GM23338 (cell line): ENCODE measurements around the gene NDUFS2. TPM values are rescaled to one million over a fixed set of nuclear protein-coding genes. Genes with fewer than 3 reads are reported as not detected.

Source experiments
- ATAC-seq: fragments of 200-7000 bp; cut with Tn5 transposase; 3 replicates; pipeline ENCODE4 v1.9.1; 2020
- DNase-seq: peaks from one replicate; pipeline ENCODE4 v3.0.0-alpha.2; 2015; ENCODE audit warnings: low spot score
- H2AFZ ChIP-seq: fragments of 200-600 bp; sonication (generic); 2 replicates; pipeline ENCODE4 v1.8.0; 2016; ENCODE audit warnings: antibody characterized with exemption, mild to moderate bottlenecking, moderate library complexity
- H3F3A ChIP-seq: fragments of 200-600 bp; sonication (generic); replicated peaks from 2 replicates; pipeline ENCODE4 v1.8.0; 2017; ENCODE audit warnings: antibody characterized with exemption, mixed run types, low read depth
- H3K27ac ChIP-seq: fragments of 200-600 bp; sonication (generic); 2 replicates; pipeline ENCODE4 v1.6.1; 2016; ENCODE audit warnings: low read depth
- H3K27me3 ChIP-seq: fragments of 200-600 bp; sonication (generic); 2 replicates; pipeline ENCODE4 v1.8.0; 2016; ENCODE audit warnings: mild to moderate bottlenecking, mixed run types, moderate library complexity; ENCODE audit not compliant: insufficient read depth
- H3K36me3 ChIP-seq: fragments of 200-600 bp; sonication (generic); 2 replicates; pipeline ENCODE4 v1.8.0; 2016; ENCODE audit warnings: mild to moderate bottlenecking; ENCODE audit not compliant: insufficient read depth
- H3K4me1 ChIP-seq: fragments of 200-600 bp; sonication (generic); 2 replicates; pipeline ENCODE4 v1.8.0; 2016; ENCODE audit warnings: mild to moderate bottlenecking, moderate library complexity; ENCODE audit not compliant: insufficient read depth
- H3K4me2 ChIP-seq: fragments of 200-600 bp; sonication (generic); 2 replicates; pipeline ENCODE4 v1.7.1; 2017; ENCODE audit warnings: mixed run types
- H3K4me3 ChIP-seq: fragments of 200-600 bp; sonication (generic); 2 replicates; pipeline ENCODE4 v1.6.1; 2016; ENCODE audit warnings: mixed run types
- H3K79me2 ChIP-seq: fragments of 200-600 bp; sonication (generic); replicated peaks from 2 replicates; pipeline ENCODE4 v1.8.0; 2017; ENCODE audit warnings: mild to moderate bottlenecking; ENCODE audit not compliant: insufficient read depth
- H3K9me2 ChIP-seq: fragments of 200-600 bp; sonication (generic); 2 replicates; pipeline ENCODE4 v1.8.0; 2017; ENCODE audit not compliant: insufficient read depth
- H4K20me1 ChIP-seq: fragments of 200-600 bp; sonication (generic); replicated peaks from 2 replicates; pipeline ENCODE4 v1.8.0; 2017; ENCODE audit warnings: mild to moderate bottlenecking; ENCODE audit not compliant: insufficient read depth
- H3K27ac Mint-ChIP-seq: 2 replicates; pipeline ENCODE4 v1.8.0; 2020; ENCODE audit warnings: inconsistent platforms, mild to moderate bottlenecking, moderate library complexity, mixed read lengths
- H3K27me3 Mint-ChIP-seq: 3 replicates; pipeline ENCODE4 v1.8.0; 2022; ENCODE audit warnings: low read depth, mild to moderate bottlenecking, moderate library complexity, mixed read lengths, inconsistent platforms; ENCODE audit not compliant: insufficient read depth, poor library complexity
- H3K36me3 Mint-ChIP-seq: 3 replicates; pipeline ENCODE4 v1.8.0; 2021; ENCODE audit warnings: low read depth, mild to moderate bottlenecking, inconsistent platforms, moderate library complexity, mixed read lengths
- H3K4me1 Mint-ChIP-seq: 3 replicates; pipeline ENCODE4 v1.8.0; 2020; ENCODE audit warnings: mild to moderate bottlenecking, inconsistent platforms, mixed read lengths
- H3K4me3 Mint-ChIP-seq: 3 replicates; pipeline ENCODE4 v1.8.0; 2021; ENCODE audit warnings: moderate library complexity, mild to moderate bottlenecking, inconsistent platforms, mixed read lengths
- H3K9me3 Mint-ChIP-seq: 3 replicates; pipeline ENCODE4 v1.8.0; 2020; ENCODE audit warnings: moderate library complexity, mild to moderate bottlenecking, inconsistent platforms, mixed read lengths
- EZH2phosphoT487 ChIP-seq: fragments of 200-600 bp; sonication (generic); IDR thresholded peaks from one replicate; pipeline ENCODE4 v1.8.1; 2018; ENCODE audit warnings: antibody characterized with exemption; ENCODE audit not compliant: unreplicated experiment
- ZNF462 ChIP-seq: fragments of 250-450 bp; sonication (Bioruptor Pico); IDR thresholded peaks from 2 replicates; pipeline ENCODE4 v1.5.0; 2020; ENCODE audit warnings: mild to moderate bottlenecking, moderate library complexity
- polyA plus RNA-seq: library from polyadenylated mRNA; unstranded; fragments of >200 nt; fragmentation: Nextera tagmentation; extraction: Ambion mirVana; gene quantifications from 2 replicates; pipeline ENCODE4 v1.2.1, GENCODE V29; 2016
- total RNA-seq: library from RNA; depleted of rRNA; stranded (reverse); fragments of >200 nt; shearing (Covaris generic); gene quantifications from 2 replicates; pipeline ENCODE4 v1.2.3, GENCODE V29; 2014
- TF ChIP-seq, protein P1 (sequence below): IDR thresholded peaks from 2 replicates; pipeline ENCODE4 v1.6.1; 2016; ENCODE audit warnings: antibody characterized with exemption

NDUFS2 gene
- total and polyA plus RNA-seq, 2 experiments from 2014 or later: 56.7 to 131 TPM

GRCh38 chr1:161235957-161236775 lies 34.0 kb downstream of the NDUFS2 start (continued):
- TF ChIP-seq ZNF462 (CRISPR knock-in tag) (no peak), EZH2phosphoT487 (no peak)

GRCh38 chr1:161238039-161238473 lies 35.9 kb downstream of the NDUFS2 start, which contains the start of gene NR1I3:
Gene NR1I3 (minus strand): TSS chr1:161238203. CDS start chr1:161236565, 1,638 bp downstream.
- Histone ChIP-seq H3K27me3 (no peaks in the 10 kb centered on the region), H3F3A (0 out of 2 replicates have a peak, but pooled peaks cover 6% of the 10 kb centered on the region), H3K36me3 (no peaks in the 10 kb centered on the region), H3K27ac (no peak within 1 kb of the TSS), H3K4me3 (no peak within 1 kb of the TSS), H4K20me1 (no peaks in the 10 kb centered on the region), H3K4me2 (no peak within 1 kb of the TSS), H2AFZ (no peak within 1 kb of the TSS), H3K9me2 (peaks cover 3% of the 10 kb centered on the region; the same call in 1 of the 2 replicates), H3K4me1 (no peaks in the 10 kb centered on the region), H3K79me2 (no peaks in the 10 kb centered on the region)
- DNase-seq (no peak), ATAC-seq (no peak)
- H3K27ac Mint-ChIP-seq: no peak within 1 kb of the TSS
- H3K36me3 Mint-ChIP-seq: no peaks in the 10 kb centered on the region
- no peaks in the 10 kb centered on the region for H3K4me1 Mint-ChIP-seq
- H3K27me3 Mint-ChIP-seq: peaks cover 4% of the 10 kb centered on the region
- H3K9me3 Mint-ChIP-seq: no peaks in the 10 kb centered on the region
- H3K4me3 Mint-ChIP-seq: no peak within 1 kb of the TSS
- TF ChIP-seq ZNF462 (CRISPR knock-in tag): no peak
- TF ChIP-seq, protein P1, sequence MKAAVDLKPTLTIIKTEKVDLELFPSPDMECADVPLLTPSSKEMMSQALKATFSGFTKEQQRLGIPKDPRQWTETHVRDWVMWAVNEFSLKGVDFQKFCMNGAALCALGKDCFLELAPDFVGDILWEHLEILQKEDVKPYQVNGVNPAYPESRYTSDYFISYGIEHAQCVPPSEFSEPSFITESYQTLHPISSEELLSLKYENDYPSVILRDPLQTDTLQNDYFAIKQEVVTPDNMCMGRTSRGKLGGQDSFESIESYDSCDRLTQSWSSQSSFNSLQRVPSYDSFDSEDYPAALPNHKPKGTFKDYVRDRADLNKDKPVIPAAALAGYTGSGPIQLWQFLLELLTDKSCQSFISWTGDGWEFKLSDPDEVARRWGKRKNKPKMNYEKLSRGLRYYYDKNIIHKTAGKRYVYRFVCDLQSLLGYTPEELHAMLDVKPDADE: no peak
